ENCODE data around the gene DNAJC2.

Gene DNAJC2

GRCh38 chr7:103344453-103345149 lies at the start of gene DNAJC2:
Gene DNAJC2 (minus strand): TSS chr7:103344767. CDS start chr7:103344622, 145 bp downstream.
- in situ Hi-C loops (cut with MboI; ENCODE audit: low sequenced_read_pairs): no loop called here

- in situ Hi-C loops (cut with MboI; ENCODE audit: low sequenced_read_pairs): no loop called here
Measured at GRCh38 chr7:103391976-103392375, 47.4 kb upstream of the DNAJC2 start.

- in situ Hi-C loops (cut with MboI; ENCODE audit: low sequenced_read_pairs): no loop called here
Measured at GRCh38 chr7:103391150-103391549, 46.6 kb upstream of the DNAJC2 start.

GRCh38 chr7:103389263-103389662 lies 44.7 kb upstream of the DNAJC2 start:
- in situ Hi-C loops (cut with MboI; ENCODE audit: low sequenced_read_pairs): no loop called here

GRCh38 chr7:103388469-103389140 lies 44.0 kb upstream of the DNAJC2 start:
- in situ Hi-C loops (cut with MboI; ENCODE audit: low sequenced_read_pairs): no loop called here

- in situ Hi-C loops (cut with MboI; ENCODE audit: low sequenced_read_pairs): no loop called here
Measured at GRCh38 chr7:103387242-103387641, 42.7 kb upstream of the DNAJC2 start.

GRCh38 chr7:103382032-103382402 lies 37.5 kb upstream of the DNAJC2 start:
- in situ Hi-C loops (cut with MboI; ENCODE audit: low sequenced_read_pairs): no loop called here

GRCh38 chr7:103381280-103382031 lies 36.9 kb upstream of the DNAJC2 start:
- in situ Hi-C loops (cut with MboI; ENCODE audit: low sequenced_read_pairs): no loop called here

GRCh38 chr7:103380395-103381191 lies 36.0 kb upstream of the DNAJC2 start:
- in situ Hi-C loops (cut with MboI; ENCODE audit: low sequenced_read_pairs): no loop called here

GRCh38 chr7:103379270-103379975 lies 34.9 kb upstream of the DNAJC2 start:
- in situ Hi-C loops (cut with MboI; ENCODE audit: low sequenced_read_pairs): no loop called here

GRCh38 chr7:103373866-103374643 lies 29.5 kb upstream of the DNAJC2 start:
- in situ Hi-C loops (cut with MboI; ENCODE audit: low sequenced_read_pairs): no loop called here

GRCh38 chr7:103369432-103369831 lies 24.9 kb upstream of the DNAJC2 start:
- in situ Hi-C loops (cut with MboI; ENCODE audit: low sequenced_read_pairs): no loop called here

- in situ Hi-C loops (cut with MboI; ENCODE audit: low sequenced_read_pairs): no loop called here
Measured at GRCh38 chr7:103349805-103350204, 5.2 kb upstream of the DNAJC2 start.

GRCh38 chr7:103348959-103349358 lies 4.4 kb upstream of the DNAJC2 start:
- in situ Hi-C loops (cut with MboI; ENCODE audit: low sequenced_read_pairs): no loop called here

GRCh38 chr7:103348452-103348851 lies 3.9 kb upstream of the DNAJC2 start:
- in situ Hi-C loops (cut with MboI; ENCODE audit: low sequenced_read_pairs): no loop called here

GRCh38 chr7:103347507-103348267 lies 3.1 kb upstream of the DNAJC2 start, which contains the start of gene PSMC2:
Gene PSMC2 (plus strand): TSS chr7:103347643. CDS start chr7:103347712, 69 bp downstream.
- in situ Hi-C loops (cut with MboI; ENCODE audit: low sequenced_read_pairs): no loop called here

GRCh38 chr7:103346396-103346795 lies 1.8 kb upstream of the DNAJC2 start:
- in situ Hi-C loops (cut with MboI; ENCODE audit: low sequenced_read_pairs): no loop called here

GRCh38 chr7:103343758-103344452 lies 662 bp downstream of the DNAJC2 start:
- in situ Hi-C loops (cut with MboI; ENCODE audit: low sequenced_read_pairs): no loop called here
